GM12874 (cell line): ENCODE results near the gene GABRG3.

Experiments used
- TF ChIP-seq, protein P1 (sequence below): IDR thresholded peaks from 2 replicates; pipeline ENCODE4 v1.5.1; 2011; ENCODE audit warnings: low read depth, mild to moderate bottlenecking, control low read depth, low read length, moderate library complexity; ENCODE audit not compliant: insufficient read depth

GABRG3 gene

DNA sequence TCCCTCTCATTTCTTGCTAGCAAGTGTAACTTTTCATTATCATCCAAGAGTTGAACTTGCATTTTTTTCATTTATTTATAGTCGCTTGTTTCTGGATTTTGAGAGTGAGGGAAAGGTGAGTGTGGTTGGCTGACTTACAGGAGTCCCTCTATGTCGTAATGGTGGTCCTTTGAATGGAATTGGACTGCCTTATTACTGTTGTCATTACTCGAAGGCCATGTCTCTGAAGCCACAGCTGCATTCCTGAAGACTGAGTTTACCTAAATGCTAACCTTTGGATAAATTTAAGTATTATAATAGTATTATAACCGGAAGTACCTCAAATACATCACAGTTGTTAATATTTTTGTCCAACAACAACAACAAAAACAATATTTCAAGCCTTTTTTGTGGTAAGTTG lies 488.9 kb downstream of the GABRG3 start:
- TF ChIP-seq, protein P1, sequence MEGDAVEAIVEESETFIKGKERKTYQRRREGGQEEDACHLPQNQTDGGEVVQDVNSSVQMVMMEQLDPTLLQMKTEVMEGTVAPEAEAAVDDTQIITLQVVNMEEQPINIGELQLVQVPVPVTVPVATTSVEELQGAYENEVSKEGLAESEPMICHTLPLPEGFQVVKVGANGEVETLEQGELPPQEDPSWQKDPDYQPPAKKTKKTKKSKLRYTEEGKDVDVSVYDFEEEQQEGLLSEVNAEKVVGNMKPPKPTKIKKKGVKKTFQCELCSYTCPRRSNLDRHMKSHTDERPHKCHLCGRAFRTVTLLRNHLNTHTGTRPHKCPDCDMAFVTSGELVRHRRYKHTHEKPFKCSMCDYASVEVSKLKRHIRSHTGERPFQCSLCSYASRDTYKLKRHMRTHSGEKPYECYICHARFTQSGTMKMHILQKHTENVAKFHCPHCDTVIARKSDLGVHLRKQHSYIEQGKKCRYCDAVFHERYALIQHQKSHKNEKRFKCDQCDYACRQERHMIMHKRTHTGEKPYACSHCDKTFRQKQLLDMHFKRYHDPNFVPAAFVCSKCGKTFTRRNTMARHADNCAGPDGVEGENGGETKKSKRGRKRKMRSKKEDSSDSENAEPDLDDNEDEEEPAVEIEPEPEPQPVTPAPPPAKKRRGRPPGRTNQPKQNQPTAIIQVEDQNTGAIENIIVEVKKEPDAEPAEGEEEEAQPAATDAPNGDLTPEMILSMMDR = no peak

DNA sequence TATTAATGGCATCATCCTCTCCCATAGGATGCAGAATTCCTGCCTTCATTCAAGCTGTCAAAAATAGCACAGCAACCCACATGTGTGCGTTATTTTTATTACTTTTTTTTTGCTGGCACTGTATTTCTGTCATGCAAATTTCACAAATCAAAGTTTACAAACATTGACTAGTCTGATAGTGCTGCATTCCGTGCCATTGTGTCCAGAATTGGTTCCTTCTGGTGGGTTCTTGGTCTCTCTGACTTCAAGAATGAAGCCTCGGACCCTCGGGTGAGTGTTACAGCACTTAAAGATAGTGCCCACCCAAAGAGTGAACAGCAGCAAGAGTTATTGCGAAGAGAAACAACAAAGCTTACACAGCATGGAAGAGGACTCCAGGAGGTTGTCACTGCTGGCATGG lies 490.2 kb downstream of the GABRG3 start:
- TF ChIP-seq, protein P1 = no peak

- TF ChIP-seq, protein P1 = no peak
These were observed 492.6 kb downstream of the GABRG3 start for GRCh38 chr15:27463525-27464088.

DNA sequence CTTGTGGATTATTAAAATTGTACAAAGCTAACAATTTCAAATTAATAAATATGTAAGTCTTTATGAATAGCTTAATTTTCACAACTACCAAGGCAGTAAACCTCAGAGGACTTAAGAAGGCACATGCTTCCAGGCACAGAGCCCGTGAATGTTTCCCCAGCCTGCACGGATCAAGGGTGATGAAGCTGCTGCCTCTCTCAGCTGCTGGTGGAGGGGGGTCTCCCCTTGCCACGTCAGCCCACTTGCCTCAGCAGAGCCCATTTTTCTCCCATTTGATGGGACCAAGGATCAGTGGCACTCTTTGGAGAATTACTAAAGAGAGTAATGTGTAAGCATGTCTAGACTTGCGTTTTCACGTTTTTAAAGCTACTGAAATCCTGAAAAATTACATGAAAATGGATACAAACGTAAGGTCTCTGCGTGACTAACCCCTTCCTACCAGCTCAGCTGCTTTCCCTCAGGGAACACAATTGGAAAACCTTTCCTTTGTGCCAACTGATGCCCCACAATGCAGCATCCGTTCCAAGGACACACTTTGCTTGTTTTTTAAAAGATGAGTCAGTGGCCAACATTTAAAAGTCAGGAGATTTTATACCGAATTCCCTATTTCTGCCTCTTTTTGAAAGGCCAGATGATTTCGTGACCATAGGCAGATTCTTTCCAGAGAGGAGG lies 494.1 kb downstream of the GABRG3 start:
- TF ChIP-seq, protein P1 = no peak

DNA sequence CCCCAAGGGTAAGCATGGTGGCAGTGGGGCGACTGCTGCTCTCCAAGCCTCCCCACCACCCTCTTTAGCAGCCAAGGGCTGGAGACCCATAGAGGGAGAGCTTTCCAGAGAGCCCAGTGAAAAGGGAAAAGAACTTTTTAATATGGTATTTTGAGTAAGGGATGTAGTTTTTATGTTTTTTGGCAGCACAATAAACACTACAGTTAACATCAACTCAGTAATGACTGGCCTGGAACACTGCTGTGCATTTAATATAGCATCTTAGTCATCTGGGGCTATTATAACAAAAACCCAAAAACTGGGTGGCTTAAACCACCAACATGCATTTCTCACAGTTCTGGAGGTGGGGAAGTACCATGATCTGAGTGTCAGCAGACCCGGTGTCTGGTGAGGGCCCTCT lies 495.8 kb downstream of the GABRG3 start:
- TF ChIP-seq, protein P1 = no peak

GRCh38 chr15:27468151-27468591 lies 497.2 kb downstream of the GABRG3 start:
- TF ChIP-seq, protein P1 = no peak

GRCh38 chr15:27473845-27474244 lies 502.9 kb downstream of the GABRG3 start:
- TF ChIP-seq, protein P1 = no peak
